ENCODE data around the gene TMEM18. TPM values are rescaled to one million over a fixed set of nuclear protein-coding genes. Genes with fewer than 3 reads are reported as not detected.

Gene TMEM18
- total RNA-seq, 4 donors from 2014 or later = 10.6 to 32.7 (median 18.8) TPM

GRCh38 chr2:654896-655295 lies 22.3 kb downstream of the TMEM18 start:
- Histone ChIP-seq H3K27me3 (peaks cover 27% of the 10 kb centered on the region), H3K27ac (no peak overlapping the region), H3K9me3 (peaks cover 0 to 3% (median 0%) of the 10 kb centered on the region in 3 donors), H3K4me1 (no peaks in the 10 kb centered on the region), H3K36me3 (no peaks in the 10 kb centered on the region), H3K4me3 (no peak overlapping the region)
- ATAC-seq = no peak
- TF ChIP-seq CTCF (IDR thresholded peaks at IDR 0.05) (no peak), POLR2A (IDR thresholded peaks at IDR 0.05) (no peak), EP300 (IDR thresholded peaks at IDR 0.05) (no peak), POLR2AphosphoS5 (IDR thresholded peaks at IDR 0.05) (no peak)
- WGBS, 2 donors (ENCODE audit: low coverage in 1 of 2) = 75 to 79% methylated on average over 4 to 10 of the region's 10 CpGs

GRCh38 chr2:653645-654425 lies 23.4 kb downstream of the TMEM18 start:
- Histone ChIP-seq H3K4me1 (no peaks in the 10 kb centered on the region), H3K4me3 (no peak overlapping the region), H3K27me3 (peaks cover 33% of the 10 kb centered on the region), H3K27ac (no peak overlapping the region), H3K9me3 (peaks cover 0 to 3% (median 0%) of the 10 kb centered on the region in 3 donors), H3K36me3 (no peaks in the 10 kb centered on the region)
- TF ChIP-seq POLR2A (IDR thresholded peaks at IDR 0.05) (no peak), CTCF (IDR thresholded peaks at IDR 0.05) (no peak), EP300 (IDR thresholded peaks at IDR 0.05) (no peak), POLR2AphosphoS5 (IDR thresholded peaks at IDR 0.05) (no peak)
- WGBS, 2 donors (ENCODE audit: low coverage in 1 of 2) = 80 to 81% methylated on average over 5 to 14 of the region's 17 CpGs
- ATAC-seq = no peak

GRCh38 chr2:652881-653480 lies 24.2 kb downstream of the TMEM18 start:
- ATAC-seq = no peak
- Histone ChIP-seq H3K27ac (no peak overlapping the region), H3K4me3 (no peak overlapping the region), H3K4me1 (no peaks in the 10 kb centered on the region), H3K36me3 (no peaks in the 10 kb centered on the region), H3K9me3 (peaks cover 0 to 3% (median 0%) of the 10 kb centered on the region in 3 donors), H3K27me3 (peaks cover 34% of the 10 kb centered on the region)
- WGBS, 2 donors (ENCODE audit: low coverage in 1 of 2) = 79 to 83% methylated on average over 1 to 6 of the region's 6 CpGs
- no peak for TF ChIP-seq EP300 (IDR thresholded peaks at IDR 0.05)
- no peak for TF ChIP-seq POLR2A (IDR thresholded peaks at IDR 0.05)
- TF ChIP-seq CTCF (IDR thresholded peaks at IDR 0.05) = no peak
- no peak for TF ChIP-seq POLR2AphosphoS5 (IDR thresholded peaks at IDR 0.05)

- no peaks in the 10 kb centered on the region for H3K4me1 ChIP-seq
- ATAC-seq = no peak
- TF ChIP-seq EP300 (IDR thresholded peaks at IDR 0.05) (no peak), POLR2AphosphoS5 (IDR thresholded peaks at IDR 0.05) (no peak), CTCF (IDR thresholded peaks at IDR 0.05) (no peak), POLR2A (IDR thresholded peaks at IDR 0.05) (no peak)
- WGBS, 2 donors (ENCODE audit: low coverage in 1 of 2) = 90% methylated on average over 2 of the region's 14 CpGs; no CpG with 5 or more reads in 1 of the 2 donors
- no peak overlapping the region for H3K4me3 ChIP-seq
- H3K9me3 ChIP-seq = peaks cover 0 to 3% (median 0%) of the 10 kb centered on the region in 3 donors
- peaks cover 40% of the 10 kb centered on the region for H3K27me3 ChIP-seq
- H3K36me3 ChIP-seq = no peaks in the 10 kb centered on the region
- no peak overlapping the region for H3K27ac ChIP-seq
These were observed 25.2 kb downstream of the TMEM18 start for GRCh38 chr2:651951-652373.
